Neural cell (in vitro differentiated cells): ENCODE results near the gene CAPN14.

Experiments
- EP300 ChIP-seq: fragments of 450-650 bp; conservative IDR thresholded peaks from 2 replicates; pipeline ENCODE4 v1.6.1; 2014; ENCODE audit warnings: antibody characterized with exemption, mild to moderate bottlenecking, moderate library complexity; ENCODE audit not compliant: poor library complexity, severe bottlenecking
- POLR2AphosphoS5 ChIP-seq: IDR thresholded peaks from 2 replicates; pipeline ENCODE4 v1.6.1; 2012
- TAF1 ChIP-seq: IDR thresholded peaks from 2 replicates; pipeline ENCODE4 v1.6.1; 2012; ENCODE audit warnings: low read depth
- TF ChIP-seq, protein P1 (sequence below): fragments of 450-650 bp; IDR thresholded peaks from 2 replicates; pipeline ENCODE4 v1.5.1; 2014; ENCODE audit warnings: antibody characterized with exemption, mild to moderate bottlenecking, moderate library complexity; ENCODE audit not compliant: poor library complexity, severe bottlenecking

DNA sequence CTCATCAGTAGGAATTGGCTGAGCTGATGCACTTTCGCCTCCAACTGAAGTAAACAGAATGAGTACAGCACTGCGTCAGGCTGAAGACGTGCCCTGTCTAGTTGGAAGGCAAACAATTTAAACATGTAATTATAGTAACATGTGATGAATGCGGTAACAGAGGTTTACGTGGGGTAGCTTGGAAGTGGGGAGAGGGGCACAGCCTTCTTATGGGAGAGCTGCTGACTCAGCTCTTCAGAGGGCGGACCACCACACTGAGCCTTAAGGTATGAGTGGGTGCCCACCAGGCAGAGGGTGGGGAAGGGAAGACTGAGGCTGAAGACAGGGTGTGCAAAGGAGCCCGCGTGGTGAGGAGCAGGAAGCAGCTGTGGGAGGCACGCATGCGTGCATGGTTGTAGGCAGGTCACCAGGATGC, 10.4 kb upstream of the CAPN14 start:
- TF ChIP-seq EP300 = no peak
- TF ChIP-seq, protein P1, sequence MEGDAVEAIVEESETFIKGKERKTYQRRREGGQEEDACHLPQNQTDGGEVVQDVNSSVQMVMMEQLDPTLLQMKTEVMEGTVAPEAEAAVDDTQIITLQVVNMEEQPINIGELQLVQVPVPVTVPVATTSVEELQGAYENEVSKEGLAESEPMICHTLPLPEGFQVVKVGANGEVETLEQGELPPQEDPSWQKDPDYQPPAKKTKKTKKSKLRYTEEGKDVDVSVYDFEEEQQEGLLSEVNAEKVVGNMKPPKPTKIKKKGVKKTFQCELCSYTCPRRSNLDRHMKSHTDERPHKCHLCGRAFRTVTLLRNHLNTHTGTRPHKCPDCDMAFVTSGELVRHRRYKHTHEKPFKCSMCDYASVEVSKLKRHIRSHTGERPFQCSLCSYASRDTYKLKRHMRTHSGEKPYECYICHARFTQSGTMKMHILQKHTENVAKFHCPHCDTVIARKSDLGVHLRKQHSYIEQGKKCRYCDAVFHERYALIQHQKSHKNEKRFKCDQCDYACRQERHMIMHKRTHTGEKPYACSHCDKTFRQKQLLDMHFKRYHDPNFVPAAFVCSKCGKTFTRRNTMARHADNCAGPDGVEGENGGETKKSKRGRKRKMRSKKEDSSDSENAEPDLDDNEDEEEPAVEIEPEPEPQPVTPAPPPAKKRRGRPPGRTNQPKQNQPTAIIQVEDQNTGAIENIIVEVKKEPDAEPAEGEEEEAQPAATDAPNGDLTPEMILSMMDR = no peak
- TF ChIP-seq POLR2AphosphoS5 = no peak
- no peak for TF ChIP-seq TAF1
